Transverse colon (tissue), 4 donors: ENCODE measurements around the gene FFAR2.

Experiments
- CTCF ChIP-seq, 5 experiments: fragments of 200-600 bp in 3 of 5; fragments of 450-650 bp in 2 of 5; sonication (generic) in 3 of 5; IDR thresholded peaks; 1 replicate in 2 of 5; 2 replicates in 3 of 5; pipeline ENCODE4 v1.5.1; 2016 to 2017; ENCODE audit warnings: antibody characterized with exemption in 5 of 5, inconsistent platforms in 3 of 5, mild to moderate bottlenecking in 2 of 5, moderate library complexity in 1 of 5
- POLR2A ChIP-seq: fragments of 450-650 bp; IDR thresholded peaks from one replicate; pipeline ENCODE4 v1.6.1; 2016; ENCODE audit warnings: antibody characterized with exemption, mild to moderate bottlenecking, moderate library complexity
- POLR2AphosphoS5 ChIP-seq, 3 donors: sonication (generic); formaldehyde crosslinking; IDR thresholded peaks; one replicate each; pipeline ENCODE4 v1.6.1; 2016; ENCODE audit warnings: antibody characterized with exemption in 3 of 3

GRCh38 chr19:35478794-35479677 is 31.0 kb downstream of the FFAR2 start:
- TF ChIP-seq POLR2AphosphoS5 (IDR thresholded peaks at IDR 0.05) (no peak), POLR2A (no peak), CTCF (IDR thresholded peaks at IDR 0.05) (no peak)
